SK-N-SH treated with all-trans-retinoic acid at 6 μM for 48 hours (cell line): ENCODE measurements around the gene LILRB5.
"Not testable (repeated sequence)": the region's sequence is repeated elsewhere in the genome, so short reads cannot be mapped to it uniquely, and the experiment has no call there.

Experiments used
- PATZ1 ChIP-seq: fragments of 250-450 bp; sonication (Bioruptor Pico); IDR thresholded peaks from 2 replicates; pipeline ENCODE4 v1.8.0; 2020; ENCODE audit warnings: mild to moderate bottlenecking, moderate library complexity, borderline replicate concordance
- TCF4 ChIP-seq: fragments of 250-450 bp; sonication (Bioruptor Pico); IDR thresholded peaks from 2 replicates; pipeline ENCODE4 v1.8.0; 2021; ENCODE audit warnings: mild to moderate bottlenecking, moderate library complexity, borderline replicate concordance
- ZC3H10 ChIP-seq: fragments of 250-450 bp; sonication (Bioruptor Pico); IDR thresholded peaks from 2 replicates; pipeline ENCODE4 v1.5.1; 2021; ENCODE audit warnings: mild to moderate bottlenecking, moderate library complexity
- ZFP30 ChIP-seq: fragments of 450-650 bp; formaldehyde crosslinking; IDR thresholded peaks from 2 replicates; pipeline ENCODE4 v1.5.0; 2022; ENCODE audit warnings: mild to moderate bottlenecking, moderate library complexity
- ZNF70 ChIP-seq: fragments of 450-650 bp; formaldehyde crosslinking; IDR thresholded peaks from 2 replicates; pipeline ENCODE4 v1.5.0; 2020; ENCODE audit warnings: mild to moderate bottlenecking, moderate library complexity
- ZNF8 ChIP-seq: fragments of 450-650 bp; formaldehyde crosslinking; IDR thresholded peaks from 2 replicates; pipeline ENCODE4 v1.5.0; 2020; ENCODE audit warnings: mild to moderate bottlenecking, moderate library complexity

- TF ChIP-seq ZNF70 (CRISPR knock-in tag); PATZ1 (CRISPR knock-in tag); TCF4 (CRISPR knock-in tag); ZC3H10; ZFP30 (CRISPR knock-in tag); ZNF8 (CRISPR knock-in tag): not testable (repeated sequence)
Measured at GRCh38 chr19:54280441-54280840, 23.4 kb upstream of the LILRB5 start.
